Activated T-cell treated with anti-CD3 and anti-CD28 coated beads, Interleukin-2, amount 50 U/mL, for 48 hours (primary cell): Measurements from ENCODE around the gene ISG20.

Source experiments
- DNase-seq, 2 experiments: peaks; one replicate each; pipeline ENCODE4 v3.0.0-alpha.2; 2020

The ISG20 gene

DNA sequence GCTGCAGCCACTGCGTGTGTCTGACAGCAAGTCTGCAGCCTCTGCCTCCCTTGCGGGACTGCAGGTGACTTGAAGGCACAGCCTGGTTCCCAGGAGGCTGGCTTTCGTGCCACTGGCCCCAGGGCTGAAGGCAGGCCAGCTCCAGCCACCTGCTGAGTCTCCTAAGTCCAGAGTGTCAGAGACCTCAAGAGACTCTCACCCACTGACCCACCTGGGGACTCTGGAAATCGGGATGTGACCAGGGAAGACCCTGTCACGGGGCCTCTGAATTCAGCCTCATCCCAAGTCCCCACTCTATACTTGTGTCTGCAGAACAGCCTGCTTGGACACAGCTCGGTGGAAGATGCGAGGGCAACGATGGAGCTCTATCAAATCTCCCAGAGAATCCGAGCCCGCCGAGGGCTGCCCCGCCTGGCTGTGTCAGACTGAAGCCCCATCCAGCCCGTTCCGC lies 16.3 kb downstream of the ISG20 start:
- peak in 1 of 2 experiments; percentile 14 for DNase-seq

DNA sequence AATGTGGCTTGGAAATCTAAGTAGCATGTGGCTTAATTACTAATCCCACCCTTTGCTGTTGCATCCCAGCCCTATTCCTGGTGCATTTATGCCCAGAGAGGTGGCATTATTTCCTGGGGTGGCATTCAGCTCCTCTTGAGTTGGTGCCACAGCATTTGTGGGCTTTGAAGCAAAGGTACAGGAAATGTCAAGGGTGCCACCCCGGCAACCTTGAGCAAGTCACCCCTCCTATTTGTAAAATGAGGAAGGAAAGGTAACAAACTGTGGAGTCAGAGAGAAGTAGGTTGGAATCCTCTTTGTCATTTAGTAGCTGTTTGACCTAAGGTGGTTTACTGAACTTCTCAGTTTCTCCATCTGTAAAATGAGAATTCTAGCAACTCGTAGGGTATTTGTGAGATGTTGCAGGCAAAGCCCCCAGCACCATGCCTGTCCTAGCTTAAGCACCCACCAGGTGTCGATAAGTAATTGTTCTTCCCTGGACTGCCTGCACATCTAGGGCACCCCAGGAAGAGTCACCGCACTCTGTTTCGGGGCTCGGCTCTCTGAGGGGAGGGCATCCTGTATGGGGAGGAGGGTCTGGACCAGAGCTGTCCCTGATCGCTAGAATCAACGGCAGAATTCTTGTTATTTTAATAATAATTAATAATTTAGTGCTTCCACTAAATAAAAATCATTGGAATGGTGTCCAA lies 17.1 kb downstream of the ISG20 start:
- peak in 1 of 2 experiments; percentile 15 for DNase-seq

DNA sequence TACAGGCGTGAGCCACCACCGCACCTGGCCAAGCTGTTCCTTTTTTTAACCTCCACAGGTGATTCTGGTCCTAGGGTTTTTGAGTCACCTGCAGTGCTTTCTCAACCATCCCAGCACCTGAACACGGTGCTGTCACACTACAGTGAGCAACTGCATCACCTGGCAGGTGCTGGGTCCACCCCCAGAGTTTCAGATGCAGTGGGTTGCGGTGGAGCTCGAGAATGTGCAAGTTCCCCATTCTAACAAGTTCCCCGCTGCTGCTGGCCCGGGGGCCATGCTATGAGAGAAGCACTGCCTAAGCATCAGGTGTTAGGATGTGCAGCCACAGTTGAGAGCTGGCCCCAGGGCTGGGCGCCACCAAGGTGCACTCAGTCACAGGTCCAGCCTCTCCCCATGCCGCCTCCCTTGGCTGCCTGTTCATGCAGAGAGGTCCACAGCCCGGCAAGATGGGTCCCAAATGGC lies 18.0 kb downstream of the ISG20 start:
- no peak for DNase-seq

GRCh38 chr15:88657326-88658069 lies 18.7 kb downstream of the ISG20 start:
- no peak for DNase-seq

- no peak for DNase-seq
Observed at GRCh38 chr15:88658070-88658965, 19.5 kb downstream of the ISG20 start.

DNA sequence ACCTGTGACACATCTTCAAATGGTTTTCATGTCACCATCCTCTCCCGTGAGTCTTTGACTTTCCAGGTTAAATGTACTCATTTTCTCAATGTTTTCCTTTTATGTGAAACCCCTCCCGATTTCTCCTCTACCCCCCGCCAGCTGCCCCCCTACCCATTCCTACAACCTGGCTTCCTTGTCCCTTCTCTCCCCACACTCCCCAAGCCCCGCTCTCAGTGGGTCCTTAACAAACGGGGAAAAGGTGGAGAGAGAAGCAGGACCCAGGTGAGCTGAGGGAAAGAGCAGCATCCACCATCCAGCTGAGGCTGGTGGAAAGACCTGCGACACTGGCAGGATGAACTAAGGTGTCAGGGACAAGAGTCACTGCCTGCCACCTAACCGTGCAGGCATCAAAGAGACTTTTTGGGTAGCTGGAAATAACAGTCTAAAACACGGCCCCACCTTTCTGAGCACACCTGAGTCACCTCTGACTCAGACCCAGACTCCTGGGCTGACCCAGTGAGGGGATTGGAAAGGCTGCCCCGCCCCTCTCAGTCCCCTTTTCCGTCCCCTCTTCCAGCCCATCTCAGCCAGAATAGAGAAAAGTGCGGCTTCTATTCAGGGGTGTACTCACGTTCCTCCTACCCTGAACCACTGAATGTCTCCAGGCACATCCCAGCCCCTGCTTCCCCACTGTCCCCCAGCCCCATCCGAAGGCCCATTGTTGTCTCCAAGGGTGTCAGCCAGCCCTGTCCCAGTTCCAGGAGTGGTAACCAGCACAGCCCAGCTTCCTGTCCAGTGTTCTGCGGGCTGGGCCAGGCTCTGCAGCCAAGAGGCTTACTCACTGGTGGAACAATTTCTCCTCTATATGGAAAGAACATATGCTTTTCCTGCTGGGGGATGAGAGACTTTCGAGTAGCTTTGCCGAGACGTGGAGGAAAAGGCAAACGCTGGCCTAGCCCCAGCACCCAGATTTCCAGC lies 20.4 kb downstream of the ISG20 start:
- no peak for DNase-seq

- DNase-seq = no peak
Observed at GRCh38 chr15:88661041-88661700, 22.4 kb downstream of the ISG20 start.

DNA sequence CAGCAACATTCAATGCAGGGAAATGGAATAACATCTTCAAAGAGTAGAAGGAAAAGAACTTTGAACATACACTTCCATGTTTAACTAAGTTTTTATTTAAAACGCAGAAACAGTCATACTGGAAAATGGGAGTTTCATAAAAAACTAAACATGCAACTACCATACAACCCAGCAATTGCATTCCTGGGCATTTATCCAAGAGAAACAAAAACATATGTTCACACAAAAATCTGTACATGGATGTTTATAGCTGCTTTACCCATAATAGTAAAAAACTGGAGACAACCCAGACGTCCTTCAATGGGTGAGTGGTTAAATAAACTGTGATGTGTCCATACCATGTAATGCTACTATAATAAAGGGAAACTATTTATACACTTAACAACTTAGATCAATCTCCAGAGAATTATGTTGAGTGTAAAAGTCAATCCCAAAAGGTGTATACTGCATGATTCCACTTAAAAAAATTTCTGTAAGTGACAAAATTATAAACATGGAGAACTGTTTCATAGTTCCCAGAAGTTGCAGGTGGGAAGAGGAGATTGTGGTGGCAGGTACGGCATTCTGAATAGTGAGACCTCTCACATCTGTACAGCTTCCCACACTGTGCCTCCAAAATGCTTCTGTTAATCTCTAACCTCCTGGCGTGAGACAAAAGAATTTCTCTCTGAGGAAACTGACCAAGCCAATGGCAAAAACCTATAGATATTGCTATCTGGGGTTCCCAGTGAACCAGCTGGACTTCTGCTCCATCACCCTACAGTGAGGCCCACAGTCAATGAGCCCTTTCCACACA lies 23.1 kb downstream of the ISG20 start:
- DNase-seq = no peak

DNA sequence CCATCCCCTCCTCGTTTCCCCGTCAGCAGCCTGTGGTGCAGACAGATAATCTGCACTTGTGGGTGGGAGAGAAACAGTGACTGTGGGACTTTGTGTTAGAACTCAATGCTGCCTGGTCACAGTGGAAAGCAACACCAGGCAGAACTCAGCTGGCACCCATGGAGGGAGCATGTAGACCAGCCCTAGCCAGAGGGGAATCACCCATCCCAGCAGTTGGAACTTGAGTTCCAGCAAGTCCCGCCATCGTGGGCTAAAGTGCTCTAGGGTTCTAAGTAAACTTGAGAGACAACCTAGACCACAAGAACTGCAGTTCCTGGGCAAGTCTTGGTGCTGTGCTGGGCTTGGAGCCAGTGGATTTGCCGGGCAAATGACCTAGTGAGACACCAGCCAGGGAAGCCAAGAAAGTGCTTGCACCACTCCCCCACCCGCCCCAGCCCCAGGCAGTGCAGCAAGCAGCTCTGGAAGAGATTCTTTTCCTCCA lies 24.4 kb downstream of the ISG20 start:
- DNase-seq = no peak

DNA sequence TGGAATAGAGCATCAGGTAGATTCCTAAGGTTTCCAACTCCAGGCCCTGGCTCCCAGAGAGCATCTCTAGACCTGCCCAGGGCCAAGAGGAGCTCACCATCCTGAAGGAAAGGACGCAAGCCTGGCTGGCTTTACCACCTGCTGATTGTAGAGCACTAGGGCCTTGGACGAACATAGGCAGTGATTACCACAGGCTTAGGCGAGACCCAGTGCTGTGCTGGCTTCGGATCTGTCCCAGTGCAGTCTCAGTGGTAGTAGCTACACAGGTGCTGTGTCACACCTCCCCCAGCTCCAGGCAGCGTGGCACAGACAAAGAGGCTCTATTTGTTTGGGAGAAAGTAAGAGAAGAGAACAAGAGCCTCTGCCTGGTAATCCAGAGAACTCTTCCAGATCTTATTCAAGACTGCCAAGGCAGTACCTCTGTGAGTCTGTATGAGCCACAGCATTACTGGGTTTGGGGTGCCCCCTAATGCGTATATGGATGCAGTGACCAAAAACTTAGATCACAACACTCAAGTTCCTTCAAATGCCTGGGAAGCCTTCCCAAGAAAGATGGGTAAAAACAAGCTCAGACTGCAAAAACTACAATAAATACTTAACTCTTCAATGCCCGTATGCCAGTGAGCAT lies 25.4 kb downstream of the ISG20 start:
- DNase-seq = peak in 1 of 2 experiments; percentile 49

- DNase-seq = no peak
Observed at GRCh38 chr15:88674661-88675060, 35.8 kb downstream of the ISG20 start.

DNA sequence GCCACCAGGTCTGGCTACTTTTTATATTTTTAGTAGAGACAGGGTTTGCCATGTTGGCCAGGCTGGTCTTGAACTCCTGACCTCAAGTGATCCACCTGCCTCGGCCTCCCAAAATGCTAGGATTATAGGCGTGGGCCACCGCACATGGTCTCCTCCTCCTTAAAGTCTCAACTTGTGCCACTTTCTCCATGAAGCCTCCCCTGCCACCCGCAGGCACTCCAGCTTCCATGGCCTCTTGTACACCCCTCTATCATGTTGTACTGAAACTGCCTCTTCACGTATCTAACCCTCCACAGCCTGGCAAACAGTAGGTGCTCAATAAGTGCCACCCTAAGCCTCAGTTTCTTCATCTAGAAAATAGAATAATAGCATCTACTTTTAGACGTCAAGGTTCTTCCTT lies 39.9 kb downstream of the ISG20 start:
- no peak for DNase-seq

- DNase-seq = no peak
Observed at GRCh38 chr15:88680241-88681001, 41.6 kb downstream of the ISG20 start.

DNA sequence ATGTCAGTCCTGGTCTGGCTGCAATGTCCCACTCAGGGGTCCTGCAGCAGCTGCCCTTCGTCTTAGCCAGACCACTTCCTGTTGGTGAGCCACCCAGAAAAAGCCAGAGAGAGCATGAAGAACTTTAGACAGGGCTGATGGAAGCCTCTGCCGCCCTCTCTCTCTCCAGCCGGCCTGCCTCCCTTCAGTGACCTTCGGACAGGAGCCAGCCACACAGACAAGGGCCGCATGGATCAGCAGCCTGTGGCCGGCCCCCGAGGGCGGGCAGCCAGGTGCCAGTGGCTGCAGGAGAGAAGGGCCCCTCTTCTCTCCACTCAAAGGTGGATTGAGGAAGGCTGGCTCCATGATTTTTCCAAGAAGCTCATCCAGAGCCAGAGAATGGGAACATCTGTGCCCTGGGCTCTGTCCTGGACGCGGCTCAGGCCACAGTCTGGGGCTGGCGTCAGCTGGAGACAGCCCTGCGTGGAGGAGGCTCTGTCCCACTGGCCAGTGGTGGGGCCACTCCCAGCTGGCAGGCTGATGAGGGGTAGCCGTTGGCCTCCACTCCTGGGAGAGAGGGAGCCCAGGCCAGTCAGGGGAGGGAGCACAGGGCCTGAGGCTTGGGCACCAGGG lies 42.9 kb downstream of the ISG20 start:
- DNase-seq = no peak

DNA sequence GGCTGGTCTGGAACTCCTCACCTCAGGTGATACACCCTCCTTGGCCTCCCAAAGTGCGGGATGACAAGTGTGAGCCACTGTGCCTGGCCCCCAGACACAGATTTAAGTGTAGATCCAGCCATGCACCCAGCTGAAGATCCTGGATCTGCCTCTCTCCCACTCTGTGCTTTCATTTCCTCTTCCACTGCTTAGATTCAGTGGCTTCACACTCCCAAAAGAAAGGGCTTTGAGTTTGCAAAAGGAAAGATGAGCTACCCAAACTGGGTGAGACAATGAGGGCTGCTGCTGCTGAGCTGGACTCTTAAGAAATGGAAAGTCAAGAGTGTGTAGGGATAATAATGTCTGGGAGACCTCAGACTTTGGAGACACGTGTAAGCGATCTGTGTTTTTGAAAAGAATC lies 45.5 kb downstream of the ISG20 start:
- no peak for DNase-seq

- DNase-seq = no peak
Observed at GRCh38 chr15:88686166-88686565, 47.4 kb downstream of the ISG20 start.

GRCh38 chr15:88688394-88688933 lies 49.6 kb downstream of the ISG20 start:
- no peak for DNase-seq

DNA sequence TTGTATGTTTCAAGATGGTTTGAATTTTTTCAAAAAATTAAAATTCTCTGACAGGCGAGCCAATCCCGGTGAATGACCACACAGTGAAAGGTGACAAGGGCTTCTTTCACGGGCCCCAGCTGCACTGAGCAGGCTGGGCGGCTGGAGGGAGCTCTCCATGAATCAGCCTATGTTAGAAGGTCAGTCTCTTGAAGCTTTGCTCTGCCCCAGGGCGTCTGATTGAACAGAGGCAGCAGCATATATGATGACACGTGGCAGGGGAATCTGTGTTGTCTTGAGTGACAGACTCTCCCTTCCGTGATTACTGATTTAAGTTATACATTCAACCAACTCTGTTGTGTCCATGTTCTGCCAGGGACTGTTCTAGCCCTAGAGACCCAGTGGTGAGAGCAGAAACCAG lies 51.5 kb downstream of the ISG20 start:
- DNase-seq = no peak
